Caco-2 (cell line): ENCODE measurements around the gene PLLP. TPM values are rescaled to one million over a fixed set of nuclear protein-coding genes. Genes with fewer than 3 reads are reported as not detected.
"Not testable (repeated sequence)": the region's sequence is repeated elsewhere in the genome, so short reads cannot be mapped to it uniquely, and the experiment has no call there.

Source experiments
- BruUV-seq: library from RNA; stranded (reverse); fragments of 400-500 nt; replicated peaks from 2 replicates; lab custom pipeline; 2021; lab: Mats Ljungman, UMichigan
- CTCF ChIA-PET: fragments of 300-600 bp; sonication (Branson Sonifier 250); formaldehyde crosslinking; loops from one replicate; lab custom pipeline; 2022; ENCODE audit warnings: antibody characterized with exemption; lab: Charles Lee
- POLR2A ChIA-PET: fragments of 300-600 bp; sonication (Branson Sonifier 250); formaldehyde crosslinking; loops from one replicate; lab custom pipeline; 2022; ENCODE audit warnings: antibody characterized with exemption; lab: Charles Lee
- DNase-seq, 2 experiments: peaks; one replicate each; pipeline versions ENCODE4 v3.0.0 to v3.0.0-alpha.2; 2020 to 2022
- H3K27me3 ChIP-seq: replicated peaks from 2 replicates; pipeline ENCODE4 v1.6.0; 2011; ENCODE audit warnings: low read length; ENCODE audit not compliant: control insufficient read depth, insufficient read depth
- H3K36me3 ChIP-seq: 2 replicates; pipeline ENCODE4 v1.5.1; 2011; ENCODE audit warnings: low read length; ENCODE audit not compliant: control insufficient read depth, insufficient read depth
- H3K4me1 ChIP-seq: fragments of 250-450 bp; sonication (Bioruptor Pico); 2 replicates; pipeline ENCODE4 v1.5.1; 2020; ENCODE audit warnings: mild to moderate bottlenecking
- H3K4me3 ChIP-seq: 2 replicates; pipeline ENCODE4 v1.5.1; 2011; ENCODE audit warnings: low read depth, mild to moderate bottlenecking, control low read depth, low read length
- H3K9me3 ChIP-seq: fragments of 250-450 bp; sonication (Bioruptor Pico); 2 replicates; pipeline ENCODE4 v1.5.1; 2020; ENCODE audit warnings: mild to moderate bottlenecking, moderate library complexity
- H3K27ac Mint-ChIP-seq: one replicate; pipeline ENCODE4 v1.8.0; 2022; ENCODE audit warnings: mixed read lengths; ENCODE audit not compliant: unreplicated experiment
- H3K27me3 Mint-ChIP-seq: one replicate; pipeline ENCODE4 v1.8.0; 2022; ENCODE audit warnings: mixed read lengths; ENCODE audit not compliant: insufficient read depth, unreplicated experiment
- H3K36me3 Mint-ChIP-seq: one replicate; pipeline ENCODE4 v1.8.0; 2022; ENCODE audit warnings: mild to moderate bottlenecking, mixed read lengths; ENCODE audit not compliant: insufficient read depth, unreplicated experiment
- H3K4me1 Mint-ChIP-seq: one replicate; pipeline ENCODE4 v1.8.0; 2022; ENCODE audit warnings: low read depth, mixed read lengths; ENCODE audit not compliant: unreplicated experiment
- H3K4me3 Mint-ChIP-seq: one replicate; pipeline ENCODE4 v1.8.0; 2022; ENCODE audit warnings: mild to moderate bottlenecking, moderate library complexity, mixed read lengths; ENCODE audit not compliant: unreplicated experiment
- H3K9me3 Mint-ChIP-seq: one replicate; pipeline ENCODE4 v1.8.0; 2022; ENCODE audit warnings: mixed read lengths; ENCODE audit not compliant: unreplicated experiment
- CTCF ChIP-seq, 2 experiments: fragments of 200-600 bp in 1 of 2; IDR thresholded peaks; 1 replicate in 1 of 2; 2 replicates in 1 of 2; pipeline versions ENCODE4 v1.5.1 to v1.8.0; 2011 to 2022; ENCODE audit warnings: antibody characterized with exemption in 1 of 2, control low read depth in 1 of 2, inconsistent platforms in 1 of 2, low read depth in 1 of 2, low read length in 1 of 2, mild to moderate bottlenecking in 1 of 2, moderate library complexity in 1 of 2; ENCODE audit not compliant: insufficient read depth in 1 of 2, severe bottlenecking in 1 of 2, unreplicated experiment in 1 of 2
- intact Hi-C: fragments of 100-400 bp; cut with micrococcal nuclease; formaldehyde crosslinking; loops from one replicate; pipeline ENCODE4 v1.10.0; 2022; ENCODE audit not compliant: unreplicated experiment
- total RNA-seq: library from RNA; stranded (reverse); gene quantifications from 2 replicates; pipeline ENCODE4 v1.2.3, GENCODE V29; 2022

Gene PLLP
- total RNA-seq, 1 experiment from 2014 or later: 53.0 TPM

DNA sequence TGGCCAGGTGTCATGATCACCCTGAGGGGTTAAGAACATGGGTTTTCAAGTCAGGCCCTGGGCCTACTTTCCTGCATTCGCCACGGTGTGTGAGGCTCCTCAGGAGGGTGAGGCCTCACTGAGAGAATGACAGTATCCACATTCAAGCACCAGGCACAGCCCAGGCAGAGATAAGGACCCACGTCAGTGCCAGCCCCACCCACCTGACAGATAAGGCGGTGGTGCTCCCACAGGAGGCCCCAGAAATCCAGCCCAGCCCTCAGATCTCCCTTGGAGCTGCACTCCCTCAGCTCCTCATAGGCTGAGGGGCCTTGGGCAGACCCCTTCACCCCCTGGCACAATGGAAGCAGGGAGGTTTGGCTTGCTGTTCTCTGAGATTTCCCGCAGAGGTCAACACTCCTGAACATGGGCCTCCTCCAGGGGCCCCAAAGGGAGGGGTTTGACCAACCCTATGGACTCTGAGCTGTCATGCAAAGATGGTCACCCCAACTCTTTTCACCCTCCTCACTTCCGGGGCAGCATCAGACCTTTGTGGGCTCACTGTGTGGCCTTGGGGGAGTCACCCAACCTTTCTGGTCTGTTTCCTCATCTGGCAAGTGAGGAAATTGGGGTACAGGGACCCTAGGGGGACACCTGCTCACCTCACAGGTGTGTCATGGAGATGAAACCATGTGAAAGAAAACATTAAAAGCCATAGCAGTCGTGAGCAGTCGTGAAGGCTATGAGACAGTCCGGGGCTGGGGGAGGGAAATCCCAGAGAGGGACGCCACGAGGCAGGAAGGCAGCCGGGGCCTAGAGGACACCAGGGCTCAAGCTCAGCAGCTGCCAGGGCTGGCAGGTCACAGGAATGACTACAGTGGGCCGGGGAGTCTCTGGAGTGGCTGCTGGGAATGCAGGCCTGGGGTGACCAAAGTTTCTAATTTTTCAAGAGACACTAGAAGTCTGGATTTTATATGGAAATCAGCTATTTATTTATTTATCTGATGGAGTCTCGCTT is 15.4 kb downstream of the PLLP start:
- Histone ChIP-seq H3K9me3 (no peaks in the 10 kb centered on the region), H3K4me3 (no peak overlapping the region), H3K27me3 (no peaks in the 10 kb centered on the region), H3K4me1 (peaks cover 24% of the 10 kb centered on the region), H3K36me3 (no peaks in the 10 kb centered on the region)
- TF ChIP-seq CTCF (IDR thresholded peaks at IDR 0.05; ENCODE audit: insufficient read depth in 1 of 2, low read depth in 1 of 2, low read length in 1 of 2, severe bottlenecking in 1 of 2, unreplicated experiment in 1 of 2): no peak
- DNase-seq: peak; percentile 79 to 90
- peak overlapping the region; percentile 21 for H3K27ac Mint-ChIP-seq
- TSS peak; percentile 92 for BruUV-seq
- H3K4me3 Mint-ChIP-seq: no peak overlapping the region
- H3K36me3 Mint-ChIP-seq: peaks cover 6% of the 10 kb centered on the region
- intact Hi-C loops: loop anchor here (2.0 kb wide), 1 partner anchor 14 kb away; no protein-coding TSS in a partner anchor
- no peaks in the 10 kb centered on the region for H3K27me3 Mint-ChIP-seq
- H3K9me3 Mint-ChIP-seq: no peaks in the 10 kb centered on the region
- H3K4me1 Mint-ChIP-seq: peaks cover 7% of the 10 kb centered on the region
- ChIA-PET POLR2A (interaction anchor here (1.2 kb wide), 1 partner anchor 11 kb away, joined by 6 read pairs; no protein-coding TSS in a partner anchor), CTCF (interaction anchor here (0.5 to 0.9 kb wide), 2 partner anchors 15 to 83 kb away, joined by 3 read pairs; partner anchors contain the start of genes PSME3IP1 and RSPRY1)

GRCh38 chr16:57267343-57267742 is 17.1 kb downstream of the PLLP start:
- H3K4me3 ChIP-seq, DNase-seq, H3K9me3 Mint-ChIP-seq, H3K27ac Mint-ChIP-seq, intact Hi-C loops, H3K36me3 ChIP-seq, H3K9me3 ChIP-seq, H3K36me3 Mint-ChIP-seq, H3K27me3 Mint-ChIP-seq, BruUV-seq, H3K27me3 ChIP-seq, POLR2A ChIA-PET, CTCF ChIA-PET, H3K4me3 Mint-ChIP-seq, H3K4me1 Mint-ChIP-seq: not testable (repeated sequence)
- peaks cover 18% of the 10 kb centered on the region for H3K4me1 ChIP-seq

- Histone ChIP-seq H3K4me3 (no peak overlapping the region), H3K36me3 (0 out of 2 replicates have a peak, but pooled peaks cover 2% of the 10 kb centered on the region), H3K27me3 (no peaks in the 10 kb centered on the region), H3K9me3 (no peaks in the 10 kb centered on the region), H3K4me1 (peaks cover 18% of the 10 kb centered on the region)
- BruUV-seq: no TSS peak
- Mint-ChIP-seq H3K27me3 (no peaks in the 10 kb centered on the region), H3K36me3 (no peaks in the 10 kb centered on the region), H3K4me3 (no peak overlapping the region), H3K4me1 (peaks cover 7% of the 10 kb centered on the region), H3K9me3 (no peaks in the 10 kb centered on the region), H3K27ac (no peak overlapping the region)
- CTCF ChIA-PET: no interaction called here
- TF ChIP-seq CTCF (IDR thresholded peaks at IDR 0.05; ENCODE audit: insufficient read depth in 1 of 2, low read depth in 1 of 2, low read length in 1 of 2, severe bottlenecking in 1 of 2, unreplicated experiment in 1 of 2): no peak
- intact Hi-C loops: no loop called here
- DNase-seq: no peak
- POLR2A ChIA-PET: no interaction called here
Measured at GRCh38 chr16:57266531-57267260, 17.8 kb downstream of the PLLP start.
